ENCODE measurements around the gene LCN1.

DNA sequence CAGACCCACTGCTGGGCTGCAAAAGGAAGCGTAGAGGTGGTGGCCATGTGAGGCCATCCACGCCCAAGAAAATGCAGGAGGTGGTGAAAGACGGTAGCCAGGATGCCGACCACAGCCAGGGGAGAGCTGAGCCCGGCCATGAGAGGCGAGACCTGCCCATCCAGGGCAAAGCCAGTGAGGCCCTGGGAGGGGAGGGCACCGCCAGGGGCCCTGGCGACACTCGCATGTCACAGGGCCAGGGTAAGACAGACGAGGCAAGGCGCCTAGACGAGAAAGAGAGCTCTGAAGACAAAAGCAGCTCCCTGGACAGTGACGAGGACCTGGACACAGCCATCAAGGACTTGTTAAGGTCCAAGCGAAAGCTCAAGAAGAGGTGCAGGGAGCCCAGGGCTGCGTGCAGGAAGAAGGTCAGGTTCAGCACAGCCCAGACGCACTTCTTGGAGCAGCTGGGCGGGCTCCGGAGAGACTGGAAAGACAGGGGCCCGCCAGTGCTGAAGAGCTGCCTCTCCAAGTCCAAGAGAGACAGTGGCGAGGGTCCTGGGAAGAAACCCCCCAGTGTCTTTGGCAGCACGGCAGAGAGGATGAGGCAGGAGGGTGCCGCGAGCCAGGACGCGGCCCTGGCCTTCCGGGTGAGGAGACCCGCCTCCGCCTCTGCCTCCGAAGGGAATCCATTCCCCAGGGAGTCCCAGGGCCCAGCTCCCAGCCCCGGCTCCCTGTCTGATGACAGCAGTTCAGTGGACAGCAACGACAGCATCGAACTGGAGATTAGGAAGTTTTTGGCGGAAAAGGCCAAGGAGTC is 34.8 kb upstream of the LCN1 start:
- no peak for TF ChIP-seq POLR2A (IDR thresholded peaks at IDR 0.05)
- TF ChIP-seq CTCF (IDR thresholded peaks at IDR 0.05): no peak

Data from body of pancreas (tissue), 4 donors.